ENCODE measurements around the gene ENTR1. TPM values are rescaled to one million over a fixed set of nuclear protein-coding genes. Genes with fewer than 3 reads are reported as not detected.

ENTR1 gene
- total RNA-seq, 1 experiment from 2014 or later: 90.8 TPM

- H3K4me3 ChIP-seq (ENCODE audit: low read depth in 2 of 2, low read length in 2 of 2): no peak overlapping the region
- no peak for TF ChIP-seq TCF7L2 (IDR thresholded peaks at IDR 0.05; ENCODE audit: low read depth, low read length)
- TF ChIP-seq REST (IDR thresholded peaks at IDR 0.05; ENCODE audit: insufficient read depth in 1 of 2, low read depth in 2 of 2, low read length in 1 of 2): no peak
- no peak for TF ChIP-seq CTCF (IDR thresholded peaks at IDR 0.05)
- TF ChIP-seq POLR2AphosphoS5 (IDR thresholded peaks at IDR 0.05; ENCODE audit: low read depth, low read length): no peak
- TF ChIP-seq SIN3A (IDR thresholded peaks at IDR 0.05; ENCODE audit: borderline replicate concordance, insufficient read depth, low read depth, low read length): no peak
- no peak overlapping the region for H3K27ac ChIP-seq (ENCODE audit: low read length)
- intact Hi-C loops (cut with micrococcal nuclease; ENCODE audit: unreplicated experiment): no loop called here
- ATAC-seq: no peak
- H3K27me3 ChIP-seq (ENCODE audit: control insufficient read depth, insufficient read depth, low read length): no peaks in the 10 kb centered on the region
- BruUV-seq (replicated peaks): no TSS peak
- in situ Hi-C loops (cut with HindIII; ENCODE audit: low pct_unique_long_range_greater_than_20kb, low sequenced_read_pairs): no loop called here
- no peak for DNase-seq (ENCODE audit: low read depth, low spot score)
- H3K36me3 ChIP-seq (ENCODE audit: control insufficient read depth, insufficient read depth, low read length): no peaks in the 10 kb centered on the region
- POLR2A ChIA-PET: no interaction called here
- CTCF ChIA-PET: no interaction called here
- no peaks in the 10 kb centered on the region for H3K4me1 ChIP-seq (ENCODE audit: control insufficient read depth, insufficient read depth, low read length)
- H3K9me3 ChIP-seq (ENCODE audit: control insufficient read depth, insufficient read depth, low read depth, low read length): no peaks in the 10 kb centered on the region
Measured at GRCh38 chr9:136370687-136371532, 39.5 kb downstream of the ENTR1 start.

- no peak overlapping the region for H3K4me3 ChIP-seq (ENCODE audit: low read depth in 2 of 2, low read length in 2 of 2)
- no peak for DNase-seq (ENCODE audit: low read depth, low spot score)
- ATAC-seq: no peak
- TF ChIP-seq CTCF (IDR thresholded peaks at IDR 0.05) (no peak), SIN3A (IDR thresholded peaks at IDR 0.05; ENCODE audit: borderline replicate concordance, insufficient read depth, low read depth, low read length) (no peak), POLR2AphosphoS5 (IDR thresholded peaks at IDR 0.05; ENCODE audit: low read depth, low read length) (no peak), TCF7L2 (IDR thresholded peaks at IDR 0.05; ENCODE audit: low read depth, low read length) (no peak)
- intact Hi-C loops (cut with micrococcal nuclease; ENCODE audit: unreplicated experiment) (no loop called here), in situ Hi-C loops (cut with HindIII; ENCODE audit: low pct_unique_long_range_greater_than_20kb, low sequenced_read_pairs) (no loop called here)
- H3K4me1 ChIP-seq (ENCODE audit: control insufficient read depth, insufficient read depth, low read length): no peaks in the 10 kb centered on the region
- H3K36me3 ChIP-seq (ENCODE audit: control insufficient read depth, insufficient read depth, low read length): no peaks in the 10 kb centered on the region
- ChIA-PET POLR2A (no interaction called here), CTCF (no interaction called here)
- no peaks in the 10 kb centered on the region for H3K27me3 ChIP-seq (ENCODE audit: control insufficient read depth, insufficient read depth, low read length)
- no peaks in the 10 kb centered on the region for H3K9me3 ChIP-seq (ENCODE audit: control insufficient read depth, insufficient read depth, low read depth, low read length)
- no peak overlapping the region for H3K27ac ChIP-seq (ENCODE audit: low read length)
- BruUV-seq (replicated peaks): no TSS peak
Measured at GRCh38 chr9:136370037-136370436, 40.4 kb downstream of the ENTR1 start.
